ENCODE measurements around the gene DNASE1. TPM values are rescaled to one million over a fixed set of nuclear protein-coding genes. Genes with fewer than 3 reads are reported as not detected.

DNASE1 gene
- total RNA-seq, 1 experiment from 2014 or later: 13.9 TPM

- TF ChIP-seq ZBTB43 (CRISPR knock-in tag; IDR thresholded peaks at IDR 0.05) (no peak), ATF1 (CRISPR knock-in tag; IDR thresholded peaks at IDR 0.05) (no peak), MXD4 (CRISPR knock-in tag; IDR thresholded peaks at IDR 0.05; ENCODE audit: borderline replicate concordance) (no peak)
Measured at GRCh38 chr16:3674513-3675295, 20.2 kb downstream of the DNASE1 start (continued).

- no peak for TF ChIP-seq ZNF671 (CRISPR knock-in tag; IDR thresholded peaks at IDR 0.05)
- no peak for TF ChIP-seq ZNF219 (CRISPR knock-in tag; IDR thresholded peaks at IDR 0.05; ENCODE audit: borderline replicate concordance)
- no peak for TF ChIP-seq ATF6 (CRISPR knock-in tag; IDR thresholded peaks at IDR 0.05)
- no peak for TF ChIP-seq OVOL2 (CRISPR knock-in tag; IDR thresholded peaks at IDR 0.05; ENCODE audit: borderline replicate concordance)
- TF ChIP-seq ERG (CRISPR knock-in tag; IDR thresholded peaks at IDR 0.05): no peak
- no peak for TF ChIP-seq JUN (CRISPR knock-in tag; IDR thresholded peaks at IDR 0.05)
- no peak for TF ChIP-seq TCF7 (CRISPR knock-in tag; IDR thresholded peaks at IDR 0.05; ENCODE audit: low read depth)
- no peak for TF ChIP-seq CBFB (CRISPR knock-in tag; IDR thresholded peaks at IDR 0.05; ENCODE audit: low read depth)
- TF ChIP-seq ZNF138 (CRISPR knock-in tag; conservative IDR thresholded peaks at IDR 0.05): no peak
- TF ChIP-seq TP53 (CRISPR knock-in tag; IDR thresholded peaks at IDR 0.05): no peak
- no peak for TF ChIP-seq AR (CRISPR knock-in tag; IDR thresholded peaks at IDR 0.05)
- no peak for TF ChIP-seq ARID4B (CRISPR knock-in tag; IDR thresholded peaks at IDR 0.05; ENCODE audit: borderline replicate concordance)
- no peak for TF ChIP-seq NFE2L1 (CRISPR knock-in tag; IDR thresholded peaks at IDR 0.05)
- TF ChIP-seq PRRX2 (CRISPR knock-in tag; IDR thresholded peaks at IDR 0.05): no peak
- TF ChIP-seq ELF4 (CRISPR knock-in tag; IDR thresholded peaks at IDR 0.05; ENCODE audit: low read depth): no peak
- no peak for TF ChIP-seq E2F5 (CRISPR knock-in tag; IDR thresholded peaks at IDR 0.05)
- no peak for TF ChIP-seq RELA (CRISPR knock-in tag; IDR thresholded peaks at IDR 0.05; ENCODE audit: borderline replicate concordance)
- POLR2A ChIA-PET: interaction anchor here (0.6 kb wide), 1 partner anchor 173 kb away, joined by 5 read pairs; no protein-coding TSS in a partner anchor
- no peaks in the 10 kb centered on the region for H3K4me1 Mint-ChIP-seq
- no peaks in the 10 kb centered on the region for H3K27me3 Mint-ChIP-seq (ENCODE audit: low read depth)
- H3K9me3 Mint-ChIP-seq: no peaks in the 10 kb centered on the region
- peaks cover 71% of the 10 kb centered on the region for H3K36me3 Mint-ChIP-seq
- H3K4me3 Mint-ChIP-seq: no peak overlapping the region
- DNase-seq (ENCODE audit: low spot score) (no peak), ATAC-seq (no peak)
- no peak overlapping the region for H3K27ac Mint-ChIP-seq
- CTCF ChIA-PET: interaction anchor here (1.7 kb wide), 1 partner anchor 15 kb away, joined by 6 read pairs; no protein-coding TSS in a partner anchor
Measured at GRCh38 chr16:3675601-3676130, 21.2 kb downstream of the DNASE1 start.

All from WTC11 (cell line).